ENCODE data around the gene LDLRAP1. TPM values are rescaled to one million over a fixed set of nuclear protein-coding genes. Genes with fewer than 3 reads are reported as not detected.

The LDLRAP1 gene
- total and polyA plus RNA-seq, 9 of the 15 experiments (the other 6 are each of a cell fraction or from before 2014, with no cell fraction given), result 0.56 to 29.6 (median 16.2) TPM

DNA sequence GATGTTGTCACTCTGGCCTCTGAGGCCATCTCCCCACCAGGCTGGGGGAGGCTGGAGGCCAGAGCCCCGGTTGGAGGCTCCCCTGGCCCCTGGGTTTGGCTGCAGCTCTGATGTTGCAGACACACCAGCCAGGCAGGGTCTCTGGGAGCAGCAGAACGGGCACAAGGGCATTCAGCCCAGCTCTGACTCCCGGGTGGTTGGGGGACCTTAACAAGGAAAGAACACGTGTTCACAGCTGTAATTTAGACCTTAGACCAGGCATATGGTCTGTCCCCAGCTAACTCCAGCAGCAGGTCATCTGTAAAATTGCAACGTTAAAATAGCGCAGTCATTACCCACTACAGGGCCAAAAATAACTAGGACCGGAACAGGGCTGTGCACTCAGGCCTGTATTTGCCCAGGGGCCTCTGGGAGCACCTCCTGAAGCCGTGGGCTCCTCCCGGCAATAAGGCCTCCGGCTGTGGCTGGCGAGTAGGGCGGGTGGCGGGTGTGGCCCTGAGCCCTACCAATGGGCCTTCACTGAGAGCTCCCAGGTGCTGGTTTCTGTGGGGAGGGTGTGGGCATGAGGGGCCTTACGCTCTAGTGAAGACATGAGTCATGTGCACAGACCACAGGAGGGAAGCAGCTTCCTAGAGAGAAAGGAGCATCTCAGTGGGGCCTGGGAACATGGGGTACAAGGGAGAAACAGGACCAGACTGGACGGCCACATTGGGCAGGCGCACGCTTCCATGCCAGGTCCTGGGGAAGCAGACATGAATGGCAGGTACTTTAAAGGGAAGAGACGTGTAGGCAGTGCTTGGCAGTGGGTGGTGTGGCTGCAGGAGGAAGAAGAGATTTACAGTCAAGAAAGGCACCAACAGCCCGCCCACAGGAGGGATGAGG lies 6.1 kb downstream of the LDLRAP1 start (continued):
- TF ChIP-seq, protein P1, sequence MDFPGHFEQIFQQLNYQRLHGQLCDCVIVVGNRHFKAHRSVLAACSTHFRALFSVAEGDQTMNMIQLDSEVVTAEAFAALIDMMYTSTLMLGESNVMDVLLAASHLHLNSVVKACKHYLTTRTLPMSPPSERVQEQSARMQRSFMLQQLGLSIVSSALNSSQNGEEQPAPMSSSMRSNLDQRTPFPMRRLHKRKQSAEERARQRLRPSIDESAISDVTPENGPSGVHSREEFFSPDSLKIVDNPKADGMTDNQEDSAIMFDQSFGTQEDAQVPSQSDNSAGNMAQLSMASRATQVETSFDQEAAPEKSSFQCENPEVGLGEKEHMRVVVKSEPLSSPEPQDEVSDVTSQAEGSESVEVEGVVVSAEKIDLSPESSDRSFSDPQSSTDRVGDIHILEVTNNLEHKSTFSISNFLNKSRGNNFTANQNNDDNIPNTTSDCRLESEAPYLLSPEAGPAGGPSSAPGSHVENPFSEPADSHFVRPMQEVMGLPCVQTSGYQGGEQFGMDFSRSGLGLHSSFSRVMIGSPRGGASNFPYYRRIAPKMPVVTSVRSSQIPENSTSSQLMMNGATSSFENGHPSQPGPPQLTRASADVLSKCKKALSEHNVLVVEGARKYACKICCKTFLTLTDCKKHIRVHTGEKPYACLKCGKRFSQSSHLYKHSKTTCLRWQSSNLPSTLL (IDR thresholded peaks at IDR 0.05), result no peak
- TF ChIP-seq KAT8 (IDR thresholded peaks at IDR 0.05; ENCODE audit: low read depth) (no peak), CREBBP (IDR thresholded peaks at IDR 0.05; ENCODE audit: low read depth, low read length) (no peak), TBL1XR1 (IDR thresholded peaks at IDR 0.05; ENCODE audit: low read length in 2 of 2) (peak in 1 of 2 experiments; percentile 43; a peak in 1 of 4 replicates), ZNF445 (CRISPR knock-in tag; IDR thresholded peaks at IDR 0.05; ENCODE audit: low read depth) (no peak), SIX5 (IDR thresholded peaks at IDR 0.05; ENCODE audit: borderline replicate concordance in 1 of 2, insufficient read depth in 1 of 2, low read depth in 1 of 2, low read length in 2 of 2) (no peak), ZNF253 (CRISPR knock-in tag; conservative IDR thresholded peaks at IDR 0.05) (no peak), BMI1 (IDR thresholded peaks at IDR 0.05; ENCODE audit: low read length) (no peak), ZNF589 (CRISPR knock-in tag; IDR thresholded peaks at IDR 0.05; ENCODE audit: low read depth) (peak; percentile 71; the same call in 1 of the 2 replicates), SRSF7 (optimal IDR thresholded peaks at IDR 0.05; ENCODE audit: low read depth, low read length) (no peak), FUS (optimal IDR thresholded peaks at IDR 0.05; ENCODE audit: low read depth, low read length) (no peak), HDAC8 (tag; IDR thresholded peaks at IDR 0.05) (no peak; the same call in 1 of the 2 replicates), NONO (IDR thresholded peaks at IDR 0.05; ENCODE audit: low read depth in 2 of 2, low read length in 1 of 2) (0 out of 4 replicates have a peak, but pooled peaks of 1 of the 2 experiments have one; percentile 7), TCF7 (IDR thresholded peaks at IDR 0.05; ENCODE audit: borderline replicate concordance) (peak; percentile 45; the same call in 1 of the 2 replicates), NFATC3 (IDR thresholded peaks at IDR 0.05) (no peak), MYC (IDR thresholded peaks at IDR 0.05; ENCODE audit: low read depth, low read length) (peak; percentile 74), MYC (CRISPR knock-in tag; IDR thresholded peaks at IDR 0.05; ENCODE audit: borderline replicate concordance, low read depth) (peak; percentile 35; the same call in 1 of the 2 replicates), NFE2 (IDR thresholded peaks at IDR 0.05; ENCODE audit: low read depth) (peak; percentile 95), MED1 (CRISPR knock-in tag; IDR thresholded peaks at IDR 0.05; ENCODE audit: borderline replicate concordance) (no peak), POLR2A (conservative IDR thresholded peaks at IDR 0.05) (peak; percentile 49), EHMT2 (IDR thresholded peaks at IDR 0.05) (no peak)
- TF ChIP-seq, protein P2, sequence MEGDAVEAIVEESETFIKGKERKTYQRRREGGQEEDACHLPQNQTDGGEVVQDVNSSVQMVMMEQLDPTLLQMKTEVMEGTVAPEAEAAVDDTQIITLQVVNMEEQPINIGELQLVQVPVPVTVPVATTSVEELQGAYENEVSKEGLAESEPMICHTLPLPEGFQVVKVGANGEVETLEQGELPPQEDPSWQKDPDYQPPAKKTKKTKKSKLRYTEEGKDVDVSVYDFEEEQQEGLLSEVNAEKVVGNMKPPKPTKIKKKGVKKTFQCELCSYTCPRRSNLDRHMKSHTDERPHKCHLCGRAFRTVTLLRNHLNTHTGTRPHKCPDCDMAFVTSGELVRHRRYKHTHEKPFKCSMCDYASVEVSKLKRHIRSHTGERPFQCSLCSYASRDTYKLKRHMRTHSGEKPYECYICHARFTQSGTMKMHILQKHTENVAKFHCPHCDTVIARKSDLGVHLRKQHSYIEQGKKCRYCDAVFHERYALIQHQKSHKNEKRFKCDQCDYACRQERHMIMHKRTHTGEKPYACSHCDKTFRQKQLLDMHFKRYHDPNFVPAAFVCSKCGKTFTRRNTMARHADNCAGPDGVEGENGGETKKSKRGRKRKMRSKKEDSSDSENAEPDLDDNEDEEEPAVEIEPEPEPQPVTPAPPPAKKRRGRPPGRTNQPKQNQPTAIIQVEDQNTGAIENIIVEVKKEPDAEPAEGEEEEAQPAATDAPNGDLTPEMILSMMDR (IDR thresholded peaks at IDR 0.05 in 2 of 3, conservative IDR thresholded peaks at IDR 0.05 in 1 of 3; ENCODE audit: insufficient read depth in 2 of 3, low read depth in 1 of 3, low read length in 3 of 3), result no peak; a peak in 1 of 6 replicates
- TF ChIP-seq, protein P3, sequence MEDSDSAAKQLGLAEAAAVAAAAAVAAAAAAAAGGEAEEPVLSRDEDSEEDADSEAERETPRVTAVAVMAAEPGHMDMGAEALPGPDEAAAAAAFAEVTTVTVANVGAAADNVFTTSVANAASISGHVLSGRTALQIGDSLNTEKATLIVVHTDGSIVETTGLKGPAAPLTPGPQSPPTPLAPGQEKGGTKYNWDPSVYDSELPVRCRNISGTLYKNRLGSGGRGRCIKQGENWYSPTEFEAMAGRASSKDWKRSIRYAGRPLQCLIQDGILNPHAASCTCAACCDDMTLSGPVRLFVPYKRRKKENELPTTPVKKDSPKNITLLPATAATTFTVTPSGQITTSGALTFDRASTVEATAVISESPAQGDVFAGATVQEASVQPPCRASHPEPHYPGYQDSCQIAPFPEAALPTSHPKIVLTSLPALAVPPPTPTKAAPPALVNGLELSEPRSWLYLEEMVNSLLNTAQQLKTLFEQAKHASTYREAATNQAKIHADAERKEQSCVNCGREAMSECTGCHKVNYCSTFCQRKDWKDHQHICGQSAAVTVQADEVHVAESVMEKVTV (CRISPR knock-in tag; IDR thresholded peaks at IDR 0.05), result no peak

Measured in K562 (cell line).